HL-60 (cell line): Measurements from ENCODE around the gene GPR137.
A peak's percentile ranks its signal among the peaks of the same experiment; 100 is the strongest.

ENCODE experiments used
- GABPA ChIP-seq: IDR thresholded peaks from 2 replicates; pipeline ENCODE4 v1.6.1; 2012; ENCODE audit warnings: low read depth
- POLR2AphosphoS5 ChIP-seq: IDR thresholded peaks from 2 replicates; pipeline ENCODE4 v1.6.1; 2012; ENCODE audit warnings: low read depth
- TF ChIP-seq, protein P1 (sequence below): IDR thresholded peaks from one replicate; pipeline ENCODE4 v1.5.1; 2011; ENCODE audit warnings: low read length, control low read depth, inconsistent platforms; ENCODE audit not compliant: insufficient read depth

DNA sequence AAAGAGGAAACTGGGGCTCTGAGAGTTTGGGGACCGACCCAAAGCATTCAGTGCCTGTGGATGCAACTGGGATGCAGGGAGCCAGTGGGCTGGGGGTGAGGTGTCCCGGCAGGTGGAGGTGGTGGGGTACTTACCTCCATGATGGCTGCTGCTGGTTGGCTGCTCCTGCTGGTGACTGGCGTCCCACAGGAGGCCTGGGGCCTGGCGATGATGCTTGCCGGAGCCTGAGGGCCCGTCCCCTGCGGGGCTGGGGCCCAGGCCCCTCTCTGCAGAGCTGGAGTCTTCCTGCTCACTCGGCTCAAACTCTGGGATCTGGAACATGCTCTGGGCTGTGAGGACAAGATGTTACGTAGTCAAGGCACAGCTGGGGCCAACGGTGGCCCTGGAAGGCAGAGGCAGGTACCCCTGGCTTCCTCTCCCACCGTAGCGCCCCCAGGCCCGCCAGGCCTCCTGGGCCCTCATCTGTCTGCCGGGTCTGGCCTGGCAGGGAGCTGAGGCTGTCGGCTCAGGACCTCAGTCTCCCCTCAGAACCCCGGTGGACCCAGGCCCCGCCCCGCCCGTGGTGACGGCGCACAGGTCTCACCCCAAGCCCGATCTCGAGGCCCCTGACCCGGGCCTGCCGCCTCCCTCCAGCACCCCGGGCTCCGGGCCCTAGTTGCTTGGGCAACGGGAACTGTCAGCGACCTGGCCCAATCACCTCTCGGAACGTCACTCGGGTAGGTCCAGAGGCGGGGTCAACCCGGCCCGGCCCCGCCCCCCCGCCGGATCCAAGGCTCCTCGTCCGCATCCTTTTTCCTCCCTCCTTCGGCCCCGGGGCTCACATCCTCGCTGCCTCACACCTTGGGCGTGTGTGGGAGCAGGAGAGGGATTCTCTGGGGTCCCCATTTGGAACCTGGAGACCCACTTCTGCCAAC, 1.3 kb upstream of the GPR137 start, which contains the start of gene BAD:
- TF ChIP-seq, protein P1, sequence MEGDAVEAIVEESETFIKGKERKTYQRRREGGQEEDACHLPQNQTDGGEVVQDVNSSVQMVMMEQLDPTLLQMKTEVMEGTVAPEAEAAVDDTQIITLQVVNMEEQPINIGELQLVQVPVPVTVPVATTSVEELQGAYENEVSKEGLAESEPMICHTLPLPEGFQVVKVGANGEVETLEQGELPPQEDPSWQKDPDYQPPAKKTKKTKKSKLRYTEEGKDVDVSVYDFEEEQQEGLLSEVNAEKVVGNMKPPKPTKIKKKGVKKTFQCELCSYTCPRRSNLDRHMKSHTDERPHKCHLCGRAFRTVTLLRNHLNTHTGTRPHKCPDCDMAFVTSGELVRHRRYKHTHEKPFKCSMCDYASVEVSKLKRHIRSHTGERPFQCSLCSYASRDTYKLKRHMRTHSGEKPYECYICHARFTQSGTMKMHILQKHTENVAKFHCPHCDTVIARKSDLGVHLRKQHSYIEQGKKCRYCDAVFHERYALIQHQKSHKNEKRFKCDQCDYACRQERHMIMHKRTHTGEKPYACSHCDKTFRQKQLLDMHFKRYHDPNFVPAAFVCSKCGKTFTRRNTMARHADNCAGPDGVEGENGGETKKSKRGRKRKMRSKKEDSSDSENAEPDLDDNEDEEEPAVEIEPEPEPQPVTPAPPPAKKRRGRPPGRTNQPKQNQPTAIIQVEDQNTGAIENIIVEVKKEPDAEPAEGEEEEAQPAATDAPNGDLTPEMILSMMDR = no peak
- peak; percentile 21; the same call in 1 of the 2 replicates for TF ChIP-seq POLR2AphosphoS5
- TF ChIP-seq GABPA = no peak; the same call in 1 of the 2 replicates
